HUDEP-2 (cell line): ENCODE data around the gene RSRC1.
"Not testable (repeated sequence)": the region's sequence is repeated elsewhere in the genome, so short reads cannot be mapped to it uniquely, and the experiment has no call there.

Experiments used
- DNase-seq, 76 experiments: peaks; one replicate each; lab custom pipeline; 2025; ENCODE audit not compliant: unreplicated experiment in 76 of 76; lab: John Stamatoyannopoulos, UW

Gene RSRC1

DNA sequence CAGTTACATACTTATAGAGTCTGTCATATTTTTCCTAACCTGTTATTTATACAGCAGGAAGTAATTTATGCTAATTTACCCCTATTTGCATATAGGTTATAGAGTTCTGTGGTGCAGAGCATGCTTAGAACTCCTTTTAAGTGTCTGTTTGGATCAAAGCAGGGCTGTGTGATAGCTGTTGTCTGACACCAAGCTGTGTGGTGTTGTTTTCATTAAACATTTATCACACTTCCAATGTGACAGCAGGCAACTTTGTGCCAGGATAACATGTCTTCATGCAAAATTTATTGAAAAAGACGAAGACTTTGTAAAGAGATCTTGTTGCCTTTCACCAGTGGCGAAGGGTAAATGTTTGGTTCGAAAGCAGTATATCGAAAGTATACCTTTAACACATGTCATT is 100.2 kb downstream of the RSRC1 start:
- no peak for DNase-seq

GRCh38 chr3:158213461-158213860 is 103.6 kb downstream of the RSRC1 start:
- no peak for DNase-seq

DNA sequence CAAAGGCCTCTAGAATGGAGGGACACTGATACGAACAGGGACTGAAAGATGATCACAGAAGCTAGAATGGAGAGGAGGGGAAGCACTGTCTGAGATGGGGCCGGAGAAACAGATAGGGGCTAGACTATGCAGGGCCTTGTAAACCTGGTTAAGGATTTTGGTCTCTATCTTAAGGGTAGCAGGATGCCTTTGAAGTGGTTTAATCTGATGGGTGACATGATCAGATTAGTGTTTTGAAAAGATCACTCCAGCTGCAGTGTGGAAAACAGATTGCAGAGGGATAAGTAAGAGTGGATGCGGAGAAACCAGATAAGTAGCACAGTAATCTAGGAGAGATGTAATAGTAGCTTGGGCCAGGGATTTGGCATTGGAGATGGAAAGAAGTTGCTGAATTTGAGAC is 108.1 kb downstream of the RSRC1 start:
- DNase-seq, result no peak

DNA sequence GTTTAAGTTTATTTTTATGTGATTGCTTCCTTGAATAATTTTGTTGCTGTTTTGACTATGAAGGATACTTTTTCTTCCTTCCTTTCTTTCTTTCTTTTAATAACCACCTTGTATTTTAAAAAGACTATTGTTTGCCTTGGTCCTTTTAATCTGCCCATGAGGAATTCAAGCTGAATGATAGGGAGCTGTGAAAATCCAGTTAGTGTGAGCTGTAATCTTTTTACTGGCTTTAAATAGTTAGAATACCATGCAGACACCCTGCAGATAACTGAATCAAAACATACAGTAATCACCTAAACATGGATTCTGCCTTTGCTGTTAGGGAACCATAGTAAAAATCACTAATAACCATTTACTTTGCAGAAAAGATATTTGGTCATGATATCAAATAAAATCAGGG is 110.7 kb downstream of the RSRC1 start:
- no peak for DNase-seq

GRCh38 chr3:158221426-158221825 is 111.5 kb downstream of the RSRC1 start:
- no peak for DNase-seq

GRCh38 chr3:158226429-158226828 is 116.5 kb downstream of the RSRC1 start:
- no peak for DNase-seq

GRCh38 chr3:158228942-158229341 is 119.1 kb downstream of the RSRC1 start:
- not testable (repeated sequence) for DNase-seq

DNA sequence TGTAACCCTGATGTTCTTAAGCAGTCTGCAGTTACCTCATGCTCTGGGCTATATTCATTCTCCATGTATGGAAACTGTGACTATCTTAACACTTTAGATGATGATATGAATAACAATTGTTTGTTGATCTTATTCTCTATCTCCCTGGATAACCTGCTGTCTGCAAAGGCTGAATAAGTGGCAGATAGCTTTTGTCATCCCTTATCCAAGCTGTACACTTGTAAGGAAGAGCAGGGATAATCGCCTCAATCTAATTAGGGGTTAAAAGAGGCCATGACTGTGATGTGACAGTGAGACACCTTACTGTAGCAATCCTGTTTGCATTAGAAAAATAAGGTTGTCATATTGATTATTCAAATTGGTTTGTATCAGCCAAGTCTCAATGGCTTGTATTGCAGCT is 123.9 kb downstream of the RSRC1 start:
- DNase-seq, result peak in 6 of 76 experiments; percentile 2 to 22 (median 9)

DNA sequence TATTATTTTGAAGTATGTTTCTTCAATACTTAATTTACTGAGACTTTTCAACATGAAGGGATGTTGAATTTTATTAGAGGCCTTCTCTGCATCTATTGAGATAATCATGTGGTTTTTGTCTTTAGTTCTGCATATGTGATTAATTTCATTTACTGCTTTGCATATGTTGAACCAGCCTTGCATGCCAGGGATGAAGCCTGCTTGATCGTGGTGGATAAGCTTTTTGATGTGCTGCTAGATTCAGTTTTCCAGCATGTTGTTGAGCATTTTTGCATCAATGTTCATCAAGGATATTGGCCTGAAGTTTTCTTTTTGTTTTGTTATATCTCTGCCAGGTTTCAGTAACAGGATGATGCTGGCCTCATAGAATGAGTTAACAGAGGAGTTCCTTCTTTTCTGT is 134.4 kb downstream of the RSRC1 start:
- DNase-seq, result no peak

DNA sequence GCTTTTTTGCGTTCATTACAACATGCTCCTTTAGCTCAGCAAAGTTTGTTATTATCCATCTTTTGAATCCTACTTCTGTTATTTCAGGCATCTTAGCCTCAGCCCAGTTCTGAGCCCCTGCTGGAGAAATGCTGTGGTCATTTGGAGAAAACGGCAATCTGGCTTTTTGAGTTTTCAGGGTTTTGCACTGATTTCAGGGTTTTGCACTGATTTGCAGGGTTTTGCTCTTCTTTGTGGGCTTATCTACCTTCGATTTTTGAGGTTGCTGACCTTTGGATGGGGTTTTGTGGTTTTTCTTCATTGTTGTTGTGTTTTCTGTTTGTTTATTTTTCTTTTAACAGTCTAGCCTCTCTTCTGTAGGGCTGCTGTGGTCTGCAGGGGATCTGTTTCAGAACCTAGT is 137.4 kb downstream of the RSRC1 start:
- no peak for DNase-seq

DNA sequence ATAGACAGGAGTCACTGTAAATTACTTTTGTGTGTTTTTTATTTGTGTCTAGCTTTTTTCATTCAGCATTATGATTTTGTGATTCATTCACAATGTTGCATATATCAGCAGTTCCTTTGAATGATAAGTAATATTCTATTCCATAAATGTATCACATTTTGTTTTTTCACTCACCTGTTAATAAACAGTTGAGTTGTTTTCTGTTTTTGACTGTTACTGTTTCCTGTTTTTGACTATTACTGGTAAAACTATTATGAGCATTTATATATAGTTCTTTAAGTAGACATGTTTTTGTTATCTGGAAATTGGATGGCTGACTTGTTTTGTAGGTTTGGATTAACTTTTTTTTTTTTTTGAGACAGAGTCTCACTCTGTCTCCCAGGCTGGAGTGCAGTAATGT is 138.4 kb downstream of the RSRC1 start:
- DNase-seq, result no peak

- no peak for DNase-seq
Measured at GRCh38 chr3:158249183-158249582, 139.3 kb downstream of the RSRC1 start.

DNA sequence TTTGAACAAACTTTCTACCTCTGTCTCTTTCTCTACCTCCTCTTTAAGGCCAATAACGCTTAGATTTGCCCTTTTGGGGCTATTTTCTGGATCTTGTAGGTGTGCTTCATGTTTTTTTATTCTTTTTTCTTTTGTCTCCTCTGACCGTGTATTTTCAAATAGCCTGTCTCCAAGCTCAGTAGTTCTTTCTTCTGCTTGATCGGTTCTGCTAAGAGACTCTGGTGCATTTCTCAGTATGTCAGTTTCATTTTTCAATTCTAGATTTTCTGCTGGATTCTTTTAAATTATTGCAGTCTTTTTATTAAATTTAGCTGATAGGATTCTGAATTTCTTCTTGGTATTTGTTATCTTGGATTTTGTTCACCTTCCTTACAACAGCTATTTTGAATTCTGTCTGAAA is 148.7 kb downstream of the RSRC1 start:
- DNase-seq, result no peak

GRCh38 chr3:158260392-158260791 is 150.5 kb downstream of the RSRC1 start:
- no peak for DNase-seq

DNA sequence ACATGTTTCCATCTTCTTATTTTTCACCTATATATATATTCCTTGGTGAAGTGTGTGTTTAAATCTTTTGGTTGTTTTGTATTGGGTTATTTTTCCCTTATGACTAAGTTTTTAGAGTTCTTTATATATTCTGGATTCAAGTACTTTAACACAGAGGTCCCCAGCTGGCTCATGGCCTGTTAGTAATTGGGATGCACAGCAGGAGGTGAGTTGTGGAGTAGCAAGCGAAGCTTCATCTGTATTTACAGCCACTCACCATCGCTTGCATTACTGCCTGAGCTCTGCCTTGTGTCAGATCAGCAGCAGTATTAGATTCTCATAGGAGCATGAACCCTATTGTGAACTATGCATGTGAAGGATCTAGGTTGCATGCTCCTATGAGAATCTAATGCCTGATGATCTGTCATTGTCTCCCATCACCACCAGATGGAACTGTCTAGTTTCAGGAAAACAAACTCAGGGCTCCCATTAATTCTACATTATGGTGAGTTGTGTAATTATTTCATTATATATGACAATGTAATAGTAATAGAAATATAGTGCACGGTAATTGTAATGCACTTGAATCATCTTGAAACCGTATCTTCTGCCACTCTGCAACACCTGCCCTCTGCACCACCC is 151.6 kb downstream of the RSRC1 start:
- DNase-seq, result no peak

DNA sequence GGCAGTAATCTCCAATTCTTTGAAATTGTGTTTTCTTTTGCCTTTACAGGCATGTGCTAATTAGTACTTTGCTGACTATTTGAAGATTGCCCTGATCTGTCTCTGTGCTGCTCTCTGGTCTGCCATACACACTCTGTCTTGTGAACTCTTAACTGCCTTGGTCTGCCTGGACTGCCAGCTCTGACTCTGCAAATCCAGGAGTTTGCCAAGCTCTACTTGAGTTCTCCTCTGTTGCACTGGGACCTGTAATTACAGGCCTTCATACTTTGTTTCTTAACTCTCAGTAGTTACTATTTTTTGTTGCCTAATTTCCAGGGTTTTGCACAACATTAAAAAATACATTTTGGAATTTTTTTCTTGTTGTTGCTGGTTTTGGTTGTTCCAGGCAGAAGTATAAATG is 155.0 kb downstream of the RSRC1 start:
- DNase-seq, result no peak

GRCh38 chr3:158267015-158267414 is 157.1 kb downstream of the RSRC1 start:
- DNase-seq, result peak in 4 of 76 experiments; percentile 4 to 20 (median 10)

DNA sequence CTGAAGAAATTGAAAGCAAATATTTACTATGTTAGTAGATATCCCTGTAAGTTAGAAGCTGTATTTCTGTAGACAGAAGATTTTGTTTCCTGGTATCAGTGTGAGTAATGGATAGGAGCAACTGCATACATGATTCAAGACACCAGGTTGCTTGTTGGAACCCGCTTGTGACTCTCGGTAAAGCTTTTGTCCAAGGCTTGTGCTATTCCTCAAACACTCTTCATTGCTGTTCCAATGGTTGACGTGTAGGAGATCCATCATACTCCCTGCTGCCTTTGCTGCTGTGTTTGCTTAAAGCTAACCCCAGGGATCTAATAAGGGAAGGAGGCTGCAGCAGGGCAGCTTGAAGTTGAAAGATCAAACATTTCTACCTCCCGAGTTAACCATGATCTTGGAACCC is 160.1 kb downstream of the RSRC1 start:
- no peak for DNase-seq

- DNase-seq, result no peak
Measured at GRCh38 chr3:158272081-158272480, 162.2 kb downstream of the RSRC1 start.

GRCh38 chr3:158273656-158274055 is 163.8 kb downstream of the RSRC1 start:
- DNase-seq, result no peak

DNA sequence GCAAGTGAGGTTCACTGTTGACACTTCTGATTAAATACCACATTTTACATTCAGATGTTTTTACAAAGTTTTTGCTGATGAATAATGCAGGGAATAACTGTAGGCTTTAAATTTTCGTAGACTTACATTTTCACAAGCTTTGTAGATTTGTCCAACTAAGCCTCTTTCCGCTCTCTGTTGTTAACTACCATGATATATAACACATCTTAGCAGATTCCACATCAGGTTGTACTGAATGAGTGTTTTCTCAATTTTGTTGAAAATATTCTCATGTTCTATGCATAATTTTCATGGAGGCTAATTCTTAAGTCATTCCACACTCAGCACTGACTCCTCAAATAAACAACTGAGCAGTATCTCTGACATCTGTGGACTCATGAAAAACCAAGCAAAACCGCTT is 168.3 kb downstream of the RSRC1 start:
- DNase-seq, result no peak

DNA sequence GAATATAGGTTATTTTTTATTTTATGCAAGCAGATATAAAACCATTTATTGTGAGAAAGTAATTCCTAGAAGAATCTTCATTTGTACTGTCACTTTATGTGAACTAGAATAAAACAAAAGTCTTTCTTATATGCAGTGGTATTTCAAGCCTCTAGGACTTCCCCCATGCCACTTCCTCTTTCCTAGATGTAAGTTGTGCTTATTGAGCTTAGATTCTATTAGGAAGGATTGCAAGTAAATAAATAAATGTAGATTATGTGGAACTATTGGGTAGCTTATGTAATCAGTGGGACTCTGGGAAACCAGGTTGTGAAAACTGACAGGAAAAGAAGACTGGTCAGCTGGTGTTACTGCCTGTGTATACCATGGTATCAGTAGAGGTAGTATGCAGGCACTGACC is 169.7 kb downstream of the RSRC1 start:
- DNase-seq, result no peak

DNA sequence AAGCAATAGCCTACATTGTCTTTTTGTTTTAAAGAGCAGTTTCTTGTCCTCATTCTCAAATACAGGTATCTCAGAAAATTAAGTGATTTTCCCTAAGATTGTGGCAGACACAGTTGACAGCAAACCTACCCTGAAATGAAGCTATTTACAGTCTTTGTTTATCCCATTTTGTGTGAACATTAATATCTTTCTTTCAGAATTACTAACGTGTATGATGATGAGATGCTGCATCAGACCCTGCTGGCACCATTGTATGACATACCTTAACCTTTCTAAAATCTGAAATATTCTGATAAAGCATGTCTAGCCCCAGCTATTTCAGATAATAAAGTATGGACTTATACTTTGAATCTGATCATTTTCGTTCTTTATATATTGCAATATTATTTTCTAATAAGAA is 185.9 kb downstream of the RSRC1 start:
- no peak for DNase-seq
